Activated T-cell treated with anti-CD3 and anti-CD28 coated beads for 24 hours (primary cell): ENCODE measurements around the gene MAST4.
A peak's percentile ranks its signal among the peaks of the same experiment; 100 is the strongest.
"Not testable (repeated sequence)": the region's sequence is repeated elsewhere in the genome, so short reads cannot be mapped to it uniquely, and the experiment has no call there.

Experiments used
- DNase-seq: peaks from one replicate; pipeline ENCODE4 v3.0.0-alpha.2; 2020; ENCODE audit warnings: low read depth

Gene MAST4

GRCh38 chr5:67163863-67164595 is 567.8 kb downstream of the MAST4 start:
- DNase-seq, result no peak

- no peak for DNase-seq
Observed at GRCh38 chr5:67164856-67165525, 568.8 kb downstream of the MAST4 start.

GRCh38 chr5:67165526-67166459 is 569.6 kb downstream of the MAST4 start:
- peak; percentile 72 for DNase-seq

DNA sequence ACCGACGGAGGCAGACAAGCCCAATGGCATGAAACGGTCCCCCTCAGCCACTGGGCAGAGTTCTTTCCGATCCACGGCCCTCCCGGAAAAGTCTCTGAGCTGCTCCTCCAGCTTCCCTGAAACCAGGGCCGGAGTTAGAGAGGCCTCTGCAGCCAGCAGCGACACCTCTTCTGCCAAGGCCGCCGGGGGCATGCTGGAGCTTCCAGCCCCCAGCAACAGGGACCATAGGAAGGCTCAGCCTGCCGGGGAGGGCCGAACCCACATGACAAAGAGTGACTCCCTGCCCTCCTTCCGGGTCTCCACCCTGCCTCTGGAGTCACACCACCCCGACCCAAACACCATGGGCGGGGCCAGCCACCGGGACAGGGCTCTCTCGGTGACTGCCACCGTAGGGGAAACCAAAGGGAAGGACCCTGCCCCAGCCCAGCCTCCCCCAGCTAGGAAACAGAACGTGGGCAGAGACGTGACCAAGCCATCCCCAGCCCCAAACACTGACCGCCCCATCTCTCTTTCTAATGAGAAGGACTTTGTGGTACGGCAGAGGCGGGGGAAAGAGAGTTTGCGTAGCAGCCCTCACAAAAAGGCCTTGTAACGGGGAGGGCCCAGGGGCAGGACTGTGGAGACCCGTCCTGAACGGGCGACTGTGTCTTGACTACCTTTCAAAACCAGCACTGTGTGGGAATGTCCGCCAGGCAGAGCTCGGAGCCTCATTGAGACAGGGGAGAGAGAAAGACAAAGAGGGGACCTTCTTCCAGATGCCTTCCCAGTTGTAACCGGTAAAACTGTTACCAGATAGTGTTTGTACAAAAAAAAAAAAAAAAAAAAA is 570.5 kb downstream of the MAST4 start:
- peak; percentile 49 for DNase-seq

DNA sequence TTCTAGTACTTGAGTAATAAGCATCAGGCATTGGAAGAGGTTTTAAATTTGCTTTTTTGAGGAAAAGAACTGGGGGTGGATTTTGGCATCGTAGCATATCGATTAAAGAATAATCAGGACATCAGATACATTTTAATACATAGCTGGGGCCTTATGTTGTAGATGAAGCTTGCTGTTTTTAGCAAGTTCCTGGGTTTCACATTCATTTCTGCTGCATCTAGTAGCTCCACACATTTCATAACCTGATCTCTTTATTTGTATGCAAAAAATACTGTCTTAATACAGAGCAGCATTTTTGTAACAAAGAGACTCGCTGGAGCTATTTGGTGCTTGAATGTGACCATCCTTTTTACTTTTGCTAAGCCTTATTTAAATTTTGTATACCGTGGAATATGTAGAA is 571.9 kb downstream of the MAST4 start:
- no peak for DNase-seq

GRCh38 chr5:67170767-67171166 is 574.6 kb downstream of the MAST4 start:
- no peak for DNase-seq

GRCh38 chr5:67173351-67173750 is 577.2 kb downstream of the MAST4 start:
- not testable (repeated sequence) for DNase-seq

GRCh38 chr5:67173959-67174358 is 577.8 kb downstream of the MAST4 start:
- DNase-seq, result no peak

GRCh38 chr5:67176936-67177335 is 580.7 kb downstream of the MAST4 start:
- DNase-seq, result no peak

- no peak for DNase-seq
Observed at GRCh38 chr5:67178085-67178484, 581.9 kb downstream of the MAST4 start.

- DNase-seq, result no peak
Observed at GRCh38 chr5:67178966-67179365, 582.8 kb downstream of the MAST4 start.

- no peak for DNase-seq
Observed at GRCh38 chr5:67179697-67180361, 583.6 kb downstream of the MAST4 start.

- no peak for DNase-seq
Observed at GRCh38 chr5:67181648-67182221, 585.5 kb downstream of the MAST4 start.

DNA sequence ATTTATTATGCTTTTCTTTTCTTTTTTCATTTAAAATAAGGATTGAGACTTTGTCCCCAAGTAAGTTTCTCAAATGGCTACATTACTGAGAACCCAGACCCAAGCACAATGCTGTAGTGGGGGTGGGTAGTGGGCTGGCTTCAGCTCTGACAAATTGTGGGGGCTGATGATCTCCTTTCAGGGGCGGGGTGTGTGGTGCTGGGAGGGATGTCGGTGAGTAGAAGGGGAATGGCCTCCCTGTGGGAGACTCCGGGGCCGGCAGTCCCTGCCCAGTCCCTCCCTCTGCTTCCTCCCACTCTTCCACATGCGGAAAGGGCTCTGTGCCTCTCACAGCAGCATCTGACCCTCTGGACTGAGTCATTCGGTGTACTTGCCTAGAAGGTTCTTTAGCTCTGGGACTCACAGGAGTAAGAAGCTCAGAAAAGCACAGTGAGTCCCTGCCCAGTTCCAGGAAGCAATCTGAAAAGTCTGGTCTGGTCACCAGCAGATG is 586.2 kb downstream of the MAST4 start:
- DNase-seq, result no peak

DNA sequence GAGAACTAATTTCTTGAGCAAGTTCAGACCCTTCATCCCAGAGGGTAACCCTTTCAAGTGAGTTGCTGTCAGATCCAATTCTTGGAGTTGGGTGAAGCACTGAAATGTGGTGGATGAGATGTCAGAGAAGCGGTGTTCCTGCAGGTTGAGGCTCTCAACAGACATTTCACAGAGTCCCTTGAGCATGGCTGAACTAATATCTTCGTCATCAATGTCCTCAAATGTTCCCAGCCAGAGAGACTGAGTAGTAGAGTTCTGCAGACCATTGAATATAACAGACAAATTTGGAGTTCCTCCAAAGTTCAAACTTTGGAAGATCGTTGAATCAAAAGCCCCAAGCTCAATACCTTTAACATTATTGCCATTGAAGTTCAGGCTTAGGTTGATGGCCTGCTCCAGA is 587.7 kb downstream of the MAST4 start:
- DNase-seq, result no peak

GRCh38 chr5:67187006-67187715 is 591.0 kb downstream of the MAST4 start:
- DNase-seq, result no peak

DNA sequence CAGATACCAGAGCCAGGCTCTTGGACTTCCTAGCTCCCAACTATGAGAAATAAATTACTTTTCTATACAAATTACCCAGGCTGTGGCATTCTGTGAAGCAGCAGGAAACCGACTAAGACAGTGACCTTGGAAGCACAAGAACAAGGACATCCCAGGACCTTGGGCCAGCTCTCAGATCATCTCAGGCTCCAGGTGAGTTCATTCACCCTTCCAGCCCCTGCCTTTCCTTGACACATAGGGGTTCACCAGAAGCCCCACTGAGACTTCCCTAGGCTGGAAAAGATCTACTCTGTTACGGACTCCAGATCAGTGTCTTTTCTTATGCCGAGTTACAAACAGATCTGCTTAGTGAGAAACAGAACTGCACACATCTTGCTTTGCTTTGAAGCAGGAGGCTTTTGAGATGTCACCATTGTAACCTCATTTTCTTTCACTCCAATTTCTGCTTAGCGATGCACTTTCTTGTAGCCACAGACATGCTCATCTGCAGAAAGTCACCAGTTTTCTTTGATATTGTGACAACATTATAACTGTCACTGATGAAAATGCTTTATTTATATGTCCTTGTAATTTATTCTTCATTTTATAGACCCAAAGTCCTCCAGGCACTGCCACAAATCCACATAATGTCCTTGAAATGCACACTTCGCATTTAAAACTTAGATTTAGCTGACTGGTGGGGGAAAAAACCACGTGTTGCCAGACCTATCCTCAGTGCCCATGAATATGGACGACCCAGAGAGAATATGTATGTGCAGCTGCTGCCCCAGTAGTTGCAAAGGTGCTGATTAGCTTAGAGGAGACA is 592.3 kb downstream of the MAST4 start:
- DNase-seq, result no peak

- no peak for DNase-seq
Observed at GRCh38 chr5:67189079-67189354, 592.8 kb downstream of the MAST4 start.

- DNase-seq, result no peak
Observed at GRCh38 chr5:67189931-67190330, 593.7 kb downstream of the MAST4 start.
